Brain microvascular endothelial cell (primary cell): Measurements from ENCODE around the gene KIF17.
A peak's percentile ranks its signal among the peaks of the same experiment; 100 is the strongest.

ENCODE experiments used
- DNase-seq: peaks from one replicate; pipeline ENCODE4 v3.0.0-alpha.2; 2020
- H3K27ac ChIP-seq: fragments of 250-450 bp; sonication (Bioruptor Pico); 2 replicates; pipeline ENCODE4 v1.5.1; 2020; ENCODE audit warnings: mild to moderate bottlenecking, moderate library complexity
- H3K27me3 ChIP-seq: fragments of 250-450 bp; sonication (Bioruptor Pico); replicated peaks from 2 replicates; pipeline ENCODE4 v1.5.1; 2020; ENCODE audit warnings: mild to moderate bottlenecking
- H3K36me3 ChIP-seq: fragments of 250-450 bp; sonication (Bioruptor Pico); replicated peaks from 2 replicates; pipeline ENCODE4 v1.5.1; 2020; ENCODE audit warnings: mild to moderate bottlenecking
- H3K4me3 ChIP-seq: 2 replicates; pipeline ENCODE4 v1.5.1; 2011; ENCODE audit warnings: low read depth, mild to moderate bottlenecking, control low read depth, low read length, moderate library complexity
- CTCF ChIP-seq: IDR thresholded peaks from 2 replicates; pipeline ENCODE4 v1.5.1; 2011; ENCODE audit warnings: low read depth, mild to moderate bottlenecking, moderate library complexity, low read length, control low read depth, inconsistent platforms; ENCODE audit errors: missing control alignments
- in situ Hi-C: cut with HindIII; loops from 2 replicates; pipeline ENCODE4 v1.10.0; 2017; ENCODE audit warnings: low sequenced_read_pairs, low pct_ligation_motif_present

Gene KIF17

DNA sequence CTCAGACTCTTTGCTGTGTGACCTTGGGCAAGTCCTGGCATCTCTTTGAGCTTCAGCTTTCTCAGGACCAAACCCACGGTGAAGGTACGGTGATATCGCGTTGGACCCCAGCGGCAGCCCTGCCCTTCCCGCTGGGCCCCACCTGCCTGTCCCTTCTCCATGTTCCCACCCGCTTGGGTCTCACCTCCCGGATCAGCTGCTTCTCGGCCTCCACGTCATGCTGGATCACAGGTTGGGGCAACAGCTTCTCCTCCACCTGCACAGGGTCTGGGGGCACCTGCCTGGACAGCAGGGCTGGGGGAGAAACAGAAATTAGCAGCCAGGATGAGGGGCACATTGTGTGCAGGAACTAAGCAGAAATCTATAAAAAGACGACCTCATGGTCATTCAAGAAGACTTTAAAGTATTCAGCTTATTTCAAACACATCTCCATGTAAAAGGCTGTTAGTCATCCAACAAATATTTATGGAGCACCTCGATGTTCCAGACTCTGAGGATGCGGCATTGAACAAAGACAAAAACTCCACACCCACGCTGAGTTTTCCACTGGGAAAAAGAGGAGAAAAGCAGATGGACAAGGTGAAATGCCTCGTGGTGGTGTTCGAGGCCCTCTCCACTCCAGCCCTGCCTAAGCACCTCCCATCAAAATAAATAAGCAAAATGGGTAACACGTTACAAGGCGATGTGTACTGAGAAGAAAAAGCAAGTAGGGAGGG lies 19.5 kb downstream of the KIF17 start:
- Histone ChIP-seq H3K4me3 (no peak overlapping the region), H3K27me3 (no peaks in the 10 kb centered on the region), H3K27ac (no peak overlapping the region), H3K36me3 (no peaks in the 10 kb centered on the region)
- peak; percentile 21 for DNase-seq
- TF ChIP-seq CTCF: no peak
- in situ Hi-C loops: no loop called here

DNA sequence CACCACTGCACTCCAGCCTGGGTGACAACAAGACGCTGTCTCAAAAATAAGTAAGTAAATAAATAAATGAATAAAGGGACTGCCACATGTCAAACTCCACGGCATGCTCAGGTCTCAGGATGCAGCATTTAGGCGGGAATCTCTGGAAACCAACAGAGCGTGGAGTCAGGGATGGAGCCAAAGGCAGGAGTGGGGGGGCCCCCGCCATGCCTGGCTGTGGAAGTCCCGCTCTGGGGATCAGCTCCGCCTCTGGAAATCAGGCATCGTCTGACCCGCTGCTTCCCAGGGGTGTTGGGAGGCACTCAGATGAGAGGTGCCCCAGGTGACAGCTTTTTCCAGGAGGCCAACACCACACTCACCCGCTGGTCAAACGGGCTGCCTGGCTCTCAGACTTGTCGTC lies 20.2 kb downstream of the KIF17 start:
- H3K27ac ChIP-seq: no peak overlapping the region
- H3K27me3 ChIP-seq: no peaks in the 10 kb centered on the region
- in situ Hi-C loops: no loop called here
- DNase-seq: no peak
- TF ChIP-seq CTCF: no peak
- no peaks in the 10 kb centered on the region for H3K36me3 ChIP-seq
- H3K4me3 ChIP-seq: no peak overlapping the region

GRCh38 chr1:20696397-20697333 lies 21.1 kb downstream of the KIF17 start:
- peak; percentile 79 for DNase-seq
- Histone ChIP-seq H3K36me3 (no peaks in the 10 kb centered on the region), H3K27ac (peak overlapping the region; percentile 69), H3K4me3 (peak overlapping the region; percentile 65), H3K27me3 (no peaks in the 10 kb centered on the region)
- in situ Hi-C loops: no loop called here
- TF ChIP-seq CTCF: peak; percentile 86

- in situ Hi-C loops: no loop called here
- Histone ChIP-seq H3K27ac (no peak overlapping the region), H3K4me3 (no peak overlapping the region), H3K36me3 (no peaks in the 10 kb centered on the region), H3K27me3 (no peaks in the 10 kb centered on the region)
- no peak for TF ChIP-seq CTCF
- DNase-seq: no peak
Observed at GRCh38 chr1:20695515-20695914, 22.3 kb downstream of the KIF17 start.

DNA sequence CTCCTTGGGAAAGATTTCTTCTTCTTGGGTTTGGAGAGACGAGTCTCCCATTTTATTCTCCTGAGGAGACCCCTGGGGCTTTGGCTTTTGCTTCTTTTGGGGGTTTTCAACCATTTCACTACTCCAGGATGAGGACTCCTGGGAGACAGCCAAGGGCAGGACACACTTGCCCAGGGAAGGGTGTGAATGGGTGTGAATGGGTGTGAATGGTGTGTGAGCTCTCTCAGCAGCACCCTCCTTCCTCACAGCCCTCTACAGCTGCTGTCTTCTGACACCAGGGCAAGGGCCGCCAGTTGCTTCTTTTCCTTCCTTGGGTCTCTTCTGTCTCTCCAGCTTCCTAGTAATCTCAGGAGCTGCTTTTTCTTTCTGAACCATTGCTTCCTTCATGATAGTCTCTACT lies 24.2 kb downstream of the KIF17 start:
- no peak overlapping the region for H3K4me3 ChIP-seq
- no peaks in the 10 kb centered on the region for H3K36me3 ChIP-seq
- no peak for TF ChIP-seq CTCF
- no peak overlapping the region for H3K27ac ChIP-seq
- H3K27me3 ChIP-seq: no peaks in the 10 kb centered on the region
- no peak for DNase-seq
- in situ Hi-C loops: no loop called here
